Immature natural killer cell (primary cell): ENCODE measurements around the gene KRTAP4-11. TPM values are rescaled to one million over a fixed set of nuclear protein-coding genes. Genes with fewer than 3 reads are reported as not detected.
"Not testable (repeated sequence)": the region's sequence is repeated elsewhere in the genome, so short reads cannot be mapped to it uniquely, and the experiment has no call there.

ENCODE experiments used
- DNase-seq, 3 donors: peaks; one replicate each; pipeline ENCODE4 v3.0.0; 2022; ENCODE audit warnings: mixed read lengths in 1 of 3
- H3K27ac Mint-ChIP-seq, 6 donors: one replicate each; pipeline ENCODE4 v1.8.0; 2020; ENCODE audit warnings: mixed read lengths in 6 of 6, mild to moderate bottlenecking in 5 of 6, inconsistent platforms in 4 of 6, moderate library complexity in 3 of 6
- H3K27me3 Mint-ChIP-seq, 3 donors: one replicate each; pipeline ENCODE4 v1.8.0; 2020 to 2021; ENCODE audit warnings: low read depth in 3 of 3, mild to moderate bottlenecking in 3 of 3, mixed read lengths in 3 of 3, moderate library complexity in 3 of 3, inconsistent platforms in 1 of 3
- H3K36me3 Mint-ChIP-seq, 3 donors: one replicate each; pipeline ENCODE4 v1.8.0; 2020; ENCODE audit warnings: mixed read lengths in 3 of 3, inconsistent platforms in 2 of 3, mild to moderate bottlenecking in 2 of 3
- H3K4me1 Mint-ChIP-seq, 2 donors: one replicate each; pipeline ENCODE4 v1.8.0; 2020; ENCODE audit warnings: inconsistent platforms in 2 of 2, mild to moderate bottlenecking in 2 of 2, mixed read lengths in 2 of 2, moderate library complexity in 1 of 2
- H3K4me3 Mint-ChIP-seq, 5 donors: one replicate each; pipeline ENCODE4 v1.8.0; 2020; ENCODE audit warnings: mild to moderate bottlenecking in 5 of 5, mixed read lengths in 5 of 5, inconsistent platforms in 3 of 5, moderate library complexity in 3 of 5
- H3K9me3 Mint-ChIP-seq, 6 donors: one replicate each; pipeline ENCODE4 v1.8.0; 2020; ENCODE audit warnings: mild to moderate bottlenecking in 6 of 6, mixed read lengths in 6 of 6, inconsistent platforms in 4 of 6, moderate library complexity in 3 of 6
- polyA plus RNA-seq, 3 donors: library from polyadenylated mRNA; unstranded; fragments of 300-500 nt; fragmentation: Illumina TruSeq; gene quantifications; one replicate each; pipeline ENCODE4 v1.2.3, GENCODE V29; 2021

KRTAP4-11 gene
- polyA plus RNA-seq, 3 donors from 2014 or later: not detected

- H3K27me3 Mint-ChIP-seq: peaks cover 2 to 18% (median 5%) of the 10 kb centered on the region in 3 donors
- H3K4me3 Mint-ChIP-seq, H3K9me3 Mint-ChIP-seq, H3K4me1 Mint-ChIP-seq, H3K27ac Mint-ChIP-seq, DNase-seq, H3K36me3 Mint-ChIP-seq: not testable (repeated sequence)
Observed at GRCh38 chr17:41088760-41089352, 29.3 kb downstream of the KRTAP4-11 start.

- not testable (repeated sequence) for H3K4me1 Mint-ChIP-seq
Observed at GRCh38 chr17:41084100-41084856, 33.9 kb downstream of the KRTAP4-11 start, which contains the start of gene KRTAP4-7. Gene KRTAP4-7, plus strand, starts transcription at chr17:41084150. Its CDS starts 57 bp downstream, at chr17:41084207.

GRCh38 chr17:41083427-41083826 lies 34.7 kb downstream of the KRTAP4-11 start:
- H3K4me1 Mint-ChIP-seq, H3K4me3 Mint-ChIP-seq, H3K36me3 Mint-ChIP-seq, H3K9me3 Mint-ChIP-seq, DNase-seq, H3K27ac Mint-ChIP-seq: not testable (repeated sequence)
- H3K27me3 Mint-ChIP-seq: peaks cover 2 to 12% (median 3%) of the 10 kb centered on the region in 3 donors

More at GRCh38 chr17:41084100-41084856, 33.9 kb downstream of the KRTAP4-11 start, which contains the start of gene KRTAP4-7:
- H3K9me3 Mint-ChIP-seq, DNase-seq, H3K36me3 Mint-ChIP-seq, H3K27ac Mint-ChIP-seq, H3K4me3 Mint-ChIP-seq: not testable (repeated sequence)
- H3K27me3 Mint-ChIP-seq: peaks cover 0 to 12% (median 3%) of the 10 kb centered on the region in 3 donors

- H3K4me1 Mint-ChIP-seq: no peaks in the 10 kb centered on the region
- DNase-seq: no peak
- peaks cover 2 to 12% (median 3%) of the 10 kb centered on the region in 3 donors for H3K27me3 Mint-ChIP-seq
- H3K36me3 Mint-ChIP-seq: no peaks in the 10 kb centered on the region
- no peaks in the 10 kb centered on the region for H3K9me3 Mint-ChIP-seq
- no peak overlapping the region for H3K27ac Mint-ChIP-seq
- no peak overlapping the region for H3K4me3 Mint-ChIP-seq
Observed at GRCh38 chr17:41082626-41083025, 35.5 kb downstream of the KRTAP4-11 start.

GRCh38 chr17:41076788-41077187 lies 41.4 kb downstream of the KRTAP4-11 start:
- Mint-ChIP-seq H3K4me3 (no peak overlapping the region), H3K9me3 (no peaks in the 10 kb centered on the region), H3K27ac (no peak overlapping the region), H3K27me3 (peaks cover 2 to 5% (median 2%) of the 10 kb centered on the region in 3 donors), H3K4me1 (no peaks in the 10 kb centered on the region), H3K36me3 (no peaks in the 10 kb centered on the region)
- no peak for DNase-seq

- H3K9me3 Mint-ChIP-seq: no peaks in the 10 kb centered on the region
- DNase-seq: no peak
Observed at GRCh38 chr17:41073676-41074075, 44.5 kb downstream of the KRTAP4-11 start.

GRCh38 chr17:41071606-41072360 lies 46.4 kb downstream of the KRTAP4-11 start:
- DNase-seq: no peak
- Mint-ChIP-seq H3K27me3 (peaks cover 0 to 4% (median 2%) of the 10 kb centered on the region in 3 donors), H3K4me1 (peaks cover 0 to 2% of the 10 kb centered on the region in 2 donors), H3K4me3 (no peak overlapping the region), H3K27ac (no peak overlapping the region), H3K9me3 (peaks cover 0 to 1% (median 0%) of the 10 kb centered on the region in 6 donors), H3K36me3 (no peaks in the 10 kb centered on the region)

More at GRCh38 chr17:41073676-41074075, 44.5 kb downstream of the KRTAP4-11 start:
- no peaks in the 10 kb centered on the region for H3K36me3 Mint-ChIP-seq
- H3K4me3 Mint-ChIP-seq: no peak overlapping the region
- H3K27ac Mint-ChIP-seq: no peak overlapping the region
- peaks cover 0 to 2% of the 10 kb centered on the region in 2 donors for H3K4me1 Mint-ChIP-seq
- peaks cover 2 to 4% (median 2%) of the 10 kb centered on the region in 3 donors for H3K27me3 Mint-ChIP-seq

- DNase-seq: no peak
- peaks cover 0 to 2% (median 0%) of the 10 kb centered on the region in 3 donors for H3K27me3 Mint-ChIP-seq
- peaks cover 0 to 1% (median 0%) of the 10 kb centered on the region in 6 donors for H3K9me3 Mint-ChIP-seq
- peaks cover 0 to 2% of the 10 kb centered on the region in 2 donors for H3K4me1 Mint-ChIP-seq
- no peaks in the 10 kb centered on the region for H3K36me3 Mint-ChIP-seq
- no peak overlapping the region for H3K4me3 Mint-ChIP-seq
- H3K27ac Mint-ChIP-seq: no peak overlapping the region
Observed at GRCh38 chr17:41069031-41069430, 49.1 kb downstream of the KRTAP4-11 start.

- Mint-ChIP-seq H3K4me1 (peaks cover 0 to 2% of the 10 kb centered on the region in 2 donors), H3K27ac (no peak overlapping the region), H3K36me3 (no peaks in the 10 kb centered on the region), H3K4me3 (no peak overlapping the region), H3K9me3 (peaks cover 0 to 1% (median 0%) of the 10 kb centered on the region in 6 donors), H3K27me3 (peaks cover 0 to 6% (median 2%) of the 10 kb centered on the region in 3 donors)
- DNase-seq: no peak
Observed at GRCh38 chr17:41067281-41067680, 50.9 kb downstream of the KRTAP4-11 start.

Other genes starting within 250 kb of the KRTAP4-11 start
- gene KRT20, start 233.1 kb downstream of the KRTAP4-11 start, polyA plus RNA-seq: not detected
- gene KRT23, start 180.7 kb downstream of the KRTAP4-11 start, polyA plus RNA-seq: not detected
- gene KRT39, start 151.4 kb downstream of the KRTAP4-11 start, polyA plus RNA-seq: not detected
- gene KRT40, start 134.0 kb downstream of the KRTAP4-11 start, polyA plus RNA-seq: not detected
- gene KRTAP3-3, start 124.2 kb downstream of the KRTAP4-11 start, polyA plus RNA-seq: not detected
- not detected for gene KRTAP3-2, start 118.5 kb downstream of the KRTAP4-11 start, polyA plus RNA-seq
- not detected for gene KRTAP3-1, start 109.2 kb downstream of the KRTAP4-11 start, polyA plus RNA-seq
- not detected for gene KRTAP1-5, start 91.2 kb downstream of the KRTAP4-11 start, polyA plus RNA-seq
- not detected for gene KRTAP1-4, start 88.2 kb downstream of the KRTAP4-11 start, polyA plus RNA-seq
- gene KRTAP1-3, start 83.5 kb downstream of the KRTAP4-11 start, polyA plus RNA-seq: not detected
- gene KRTAP1-1, start 76.9 kb downstream of the KRTAP4-11 start, polyA plus RNA-seq: not detected
- gene KRTAP2-1, start 71.1 kb downstream of the KRTAP4-11 start, polyA plus RNA-seq: not detected
- not detected for gene KRTAP2-2, start 63.1 kb downstream of the KRTAP4-11 start, polyA plus RNA-seq
- gene KRTAP2-3, start 58.3 kb downstream of the KRTAP4-11 start, polyA plus RNA-seq: not detected
- gene KRTAP2-4, start 52.5 kb downstream of the KRTAP4-11 start, polyA plus RNA-seq: not detected
- not detected for gene KRTAP4-7, start 34.2 kb downstream of the KRTAP4-11 start, polyA plus RNA-seq
- not detected for gene KRTAP4-8, start 20.2 kb downstream of the KRTAP4-11 start, polyA plus RNA-seq
- not detected for gene KRTAP4-16, start 16.2 kb downstream of the KRTAP4-11 start, polyA plus RNA-seq
- gene KRTAP4-9, start 13.0 kb downstream of the KRTAP4-11 start, polyA plus RNA-seq: not detected
- gene KRTAP4-12, start 5.8 kb upstream of the KRTAP4-11 start, polyA plus RNA-seq: not detected
- gene KRTAP4-6, start 22.2 kb upstream of the KRTAP4-11 start, polyA plus RNA-seq: not detected
- not detected for gene KRTAP4-5, start 31.5 kb upstream of the KRTAP4-11 start, polyA plus RNA-seq
- gene KRTAP4-4, start 42.4 kb upstream of the KRTAP4-11 start, polyA plus RNA-seq: not detected
- gene KRTAP4-3, start 49.8 kb upstream of the KRTAP4-11 start, polyA plus RNA-seq: not detected
- not detected for gene KRTAP4-2, start 59.8 kb upstream of the KRTAP4-11 start, polyA plus RNA-seq
- gene KRTAP4-1, start 66.5 kb upstream of the KRTAP4-11 start, polyA plus RNA-seq: not detected
- gene KRTAP9-1, start 71.5 kb upstream of the KRTAP4-11 start, polyA plus RNA-seq: not detected
- gene KRTAP9-2, start 108.3 kb upstream of the KRTAP4-11 start, polyA plus RNA-seq: not detected
- gene KRTAP9-3, start 114.1 kb upstream of the KRTAP4-11 start, polyA plus RNA-seq: not detected
- gene KRTAP9-8, start 119.6 kb upstream of the KRTAP4-11 start, polyA plus RNA-seq: not detected
- gene KRTAP9-4, start 131.3 kb upstream of the KRTAP4-11 start, polyA plus RNA-seq: not detected
- not detected for gene KRTAP9-9, start 137.0 kb upstream of the KRTAP4-11 start, polyA plus RNA-seq
- not detected for gene KRTAP9-6, start 147.0 kb upstream of the KRTAP4-11 start, polyA plus RNA-seq
- gene KRTAP9-7, start 157.3 kb upstream of the KRTAP4-11 start, polyA plus RNA-seq: not detected
- gene KRTAP29-1, start 184.5 kb upstream of the KRTAP4-11 start, polyA plus RNA-seq: not detected
- gene KRTAP16-1, start 190.9 kb upstream of the KRTAP4-11 start, polyA plus RNA-seq: under 1 TPM in 2 of 3 donors, not detected in 1; 0.17 to 0.30 TPM
- gene KRTAP17-1, start 197.3 kb upstream of the KRTAP4-11 start, polyA plus RNA-seq: not detected
- gene KRT33A, start 232.5 kb upstream of the KRTAP4-11 start, polyA plus RNA-seq: not detected